GM19035 (cell line): Measurements from ENCODE around the gene TNFRSF13B.
"Not testable (repeated sequence)": the region's sequence is repeated elsewhere in the genome, so short reads cannot be mapped to it uniquely, and the experiment has no call there.

Experiments
- ATAC-seq: cut with Tn5 transposase; IDR thresholded peaks from one replicate; pipeline ENCODE4 v1.9.1; 2021; ENCODE audit not compliant: unreplicated experiment

The TNFRSF13B gene

GRCh38 chr17:16912021-16912962 is 59.6 kb downstream of the TNFRSF13B start:
- no peak for ATAC-seq

- no peak for ATAC-seq
Measured at GRCh38 chr17:16911141-16911937, 60.6 kb downstream of the TNFRSF13B start.

- no peak for ATAC-seq
Measured at GRCh38 chr17:16910341-16910740, 61.6 kb downstream of the TNFRSF13B start.

- no peak for ATAC-seq
Measured at GRCh38 chr17:16909472-16910246, 62.3 kb downstream of the TNFRSF13B start.

- ATAC-seq: no peak
Measured at GRCh38 chr17:16908273-16908672, 63.6 kb downstream of the TNFRSF13B start.

- ATAC-seq: no peak
Measured at GRCh38 chr17:16906680-16907079, 65.2 kb downstream of the TNFRSF13B start.

- no peak for ATAC-seq
Measured at GRCh38 chr17:16905593-16906191, 66.2 kb downstream of the TNFRSF13B start.

GRCh38 chr17:16903070-16903469 is 68.8 kb downstream of the TNFRSF13B start:
- ATAC-seq: not testable (repeated sequence)

- no peak for ATAC-seq
Measured at GRCh38 chr17:16900288-16900882, 71.5 kb downstream of the TNFRSF13B start.

- not testable (repeated sequence) for ATAC-seq
Measured at GRCh38 chr17:16897211-16897896, 74.6 kb downstream of the TNFRSF13B start.

- not testable (repeated sequence) for ATAC-seq
Measured at GRCh38 chr17:16896235-16896634, 75.7 kb downstream of the TNFRSF13B start.

GRCh38 chr17:16893527-16893926 is 78.4 kb downstream of the TNFRSF13B start:
- ATAC-seq: not testable (repeated sequence)

GRCh38 chr17:16892876-16893454 is 79.0 kb downstream of the TNFRSF13B start:
- ATAC-seq: not testable (repeated sequence)

GRCh38 chr17:16889088-16889465 is 82.8 kb downstream of the TNFRSF13B start:
- ATAC-seq: no peak
